GM12892 (cell line): ENCODE results near the gene CFAP161.

Experiments
- POLR2A ChIP-seq: IDR thresholded peaks from 2 replicates; pipeline ENCODE4 v1.6.1; 2011; ENCODE audit warnings: low read depth, low read length, control low read depth
- POLR2AphosphoS5 ChIP-seq: IDR thresholded peaks from 2 replicates; pipeline ENCODE4 v1.6.1; 2011; ENCODE audit warnings: low read depth, low read length, control low read depth

DNA sequence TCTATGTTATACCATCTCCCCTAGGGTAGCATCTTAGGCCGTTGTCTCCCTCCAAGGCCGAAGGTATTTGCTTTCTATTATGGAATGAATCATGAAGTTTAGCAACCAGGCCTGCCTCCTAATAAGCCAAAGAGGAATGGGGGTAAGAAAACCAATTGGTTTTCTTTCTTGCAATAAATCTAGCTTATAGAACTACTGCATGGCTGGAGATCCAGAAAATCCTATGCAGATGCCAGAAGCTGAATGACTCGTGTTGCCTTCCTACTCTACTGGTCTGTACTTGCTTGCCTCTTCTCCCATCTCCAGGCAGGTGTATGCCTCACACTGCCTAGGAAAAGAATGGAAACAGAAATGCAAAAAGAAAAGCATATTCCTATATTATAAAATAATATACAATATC lies 31.5 kb downstream of the CFAP161 start:
- no peak for TF ChIP-seq POLR2A
- no peak for TF ChIP-seq POLR2AphosphoS5
